ENCODE data around the gene ANKRD39.
A peak's percentile ranks its signal among the peaks of the same experiment; 100 is the strongest.

The ANKRD39 gene, protein sequence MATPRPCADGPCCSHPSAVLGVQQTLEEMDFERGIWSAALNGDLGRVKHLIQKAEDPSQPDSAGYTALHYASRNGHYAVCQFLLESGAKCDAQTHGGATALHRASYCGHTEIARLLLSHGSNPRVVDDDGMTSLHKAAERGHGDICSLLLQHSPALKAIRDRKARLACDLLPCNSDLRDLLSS

GRCh38 chr2:96857667-96858372 lies at the start of gene ANKRD39:
Gene ANKRD39, minus strand, starts transcription at chr2:96858016. Its CDS starts 29 bp downstream, at chr2:96857987.
- TF ChIP-seq CTCF (IDR thresholded peaks at IDR 0.05; ENCODE audit: borderline replicate concordance, control extremely low read depth, extremely low read depth, insufficient read depth, missing control alignments) = peak; percentile 97
- in situ Hi-C loops (cut with MboI; ENCODE audit: low sequenced_read_pairs, unreplicated experiment) = loop anchor here (5.0 kb wide), 1 partner anchor 94 kb away; no protein-coding TSS in a partner anchor
- peak; percentile 100 for DNase-seq (ENCODE audit: low spot score)

DNA sequence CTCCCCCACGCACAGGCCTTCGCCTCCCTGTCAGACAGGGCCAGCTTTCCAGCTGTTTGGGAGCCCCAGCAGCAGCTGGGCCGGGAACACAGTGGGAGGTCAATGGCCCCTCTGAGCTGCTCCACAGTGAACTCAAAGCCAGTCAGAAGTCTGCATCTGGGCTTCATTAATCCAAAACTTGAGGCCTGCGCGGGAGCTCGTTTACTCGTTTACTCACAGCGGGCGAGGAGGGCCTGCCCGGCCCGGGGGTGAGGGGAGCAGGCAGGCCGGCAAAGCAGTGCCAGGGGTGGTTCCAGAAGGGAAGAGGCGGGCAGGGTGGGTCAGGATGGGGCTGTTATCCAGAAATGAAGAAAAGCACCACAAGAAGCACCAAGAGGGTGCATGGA lies 48.9 kb upstream of the ANKRD39 start:
- DNase-seq (ENCODE audit: low spot score) = no peak
- TF ChIP-seq CTCF (IDR thresholded peaks at IDR 0.05; ENCODE audit: borderline replicate concordance, control extremely low read depth, extremely low read depth, insufficient read depth, missing control alignments) = no peak
- in situ Hi-C loops (cut with MboI; ENCODE audit: low sequenced_read_pairs, unreplicated experiment) = no loop called here

DNA sequence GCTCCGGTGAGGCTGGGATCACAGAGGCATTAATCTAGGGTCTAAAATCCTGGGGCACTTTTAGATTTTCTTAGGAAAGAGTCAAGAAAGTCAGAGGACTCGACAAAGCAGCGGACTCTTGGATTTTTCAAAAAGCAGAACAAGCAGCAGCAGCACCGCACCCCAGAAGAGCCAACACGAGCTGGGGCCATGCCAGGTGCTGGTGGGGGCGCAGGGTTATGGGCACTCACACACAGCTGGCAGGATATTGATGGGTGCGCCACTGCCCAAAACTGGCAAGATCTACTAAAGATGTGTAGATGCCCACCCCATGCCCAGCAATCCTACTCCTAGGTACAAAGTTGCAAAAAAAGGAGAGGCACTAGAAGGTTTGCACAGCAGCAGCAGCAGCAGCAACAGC lies 46.0 kb upstream of the ANKRD39 start:
- in situ Hi-C loops (cut with MboI; ENCODE audit: low sequenced_read_pairs, unreplicated experiment) = no loop called here
- no peak for DNase-seq (ENCODE audit: low spot score)
- no peak for TF ChIP-seq CTCF (IDR thresholded peaks at IDR 0.05; ENCODE audit: borderline replicate concordance, control extremely low read depth, extremely low read depth, insufficient read depth, missing control alignments)

DNA sequence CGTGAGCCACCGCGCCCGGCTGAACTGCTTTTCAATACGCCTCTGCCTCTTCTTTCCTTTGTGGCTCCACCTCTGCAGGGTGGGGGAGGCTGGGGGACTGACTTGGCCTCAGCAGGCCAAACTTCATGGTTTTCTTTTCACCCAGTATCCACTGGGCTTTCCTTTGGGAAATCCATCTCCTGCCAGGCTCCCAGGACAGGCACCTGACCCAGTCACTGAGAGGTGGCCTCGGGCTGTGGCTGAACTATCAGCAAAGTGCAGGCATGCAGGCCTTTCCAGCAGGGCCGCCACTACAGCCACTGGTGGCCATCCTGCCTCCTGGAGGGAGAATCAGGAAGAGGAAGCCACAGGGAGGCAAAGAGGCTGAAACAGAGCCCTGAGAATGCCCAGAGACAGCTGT lies 45.5 kb upstream of the ANKRD39 start:
- DNase-seq (ENCODE audit: low spot score) = no peak
- in situ Hi-C loops (cut with MboI; ENCODE audit: low sequenced_read_pairs, unreplicated experiment) = no loop called here

DNA sequence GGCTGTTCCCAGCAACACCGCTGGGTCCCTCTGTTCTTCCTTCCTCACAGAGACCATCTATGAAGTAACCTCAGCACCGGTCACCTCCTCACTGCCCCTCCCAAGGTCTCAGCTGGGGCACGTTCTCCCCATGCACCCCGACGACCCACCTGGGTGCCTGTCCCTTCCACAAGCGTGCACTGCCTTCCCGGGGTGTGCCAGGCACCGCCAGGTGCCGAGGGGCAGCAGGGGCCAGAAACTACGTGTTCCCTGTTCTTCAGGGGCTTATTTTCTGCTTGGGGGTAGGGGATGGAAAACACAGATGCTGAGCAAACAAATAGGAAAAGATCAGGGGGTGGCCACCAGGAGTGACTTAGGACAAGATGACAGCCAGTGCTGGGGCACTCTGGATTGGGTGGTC lies 42.4 kb upstream of the ANKRD39 start:
- no peak for DNase-seq (ENCODE audit: low spot score)
- TF ChIP-seq CTCF (IDR thresholded peaks at IDR 0.05; ENCODE audit: borderline replicate concordance, control extremely low read depth, extremely low read depth, insufficient read depth, missing control alignments) = no peak
- in situ Hi-C loops (cut with MboI; ENCODE audit: low sequenced_read_pairs, unreplicated experiment) = no loop called here

More for the DNA sequence above, 45.5 kb upstream of the ANKRD39 start:
- TF ChIP-seq CTCF (IDR thresholded peaks at IDR 0.05; ENCODE audit: borderline replicate concordance, control extremely low read depth, extremely low read depth, insufficient read depth, missing control alignments) = no peak

DNA sequence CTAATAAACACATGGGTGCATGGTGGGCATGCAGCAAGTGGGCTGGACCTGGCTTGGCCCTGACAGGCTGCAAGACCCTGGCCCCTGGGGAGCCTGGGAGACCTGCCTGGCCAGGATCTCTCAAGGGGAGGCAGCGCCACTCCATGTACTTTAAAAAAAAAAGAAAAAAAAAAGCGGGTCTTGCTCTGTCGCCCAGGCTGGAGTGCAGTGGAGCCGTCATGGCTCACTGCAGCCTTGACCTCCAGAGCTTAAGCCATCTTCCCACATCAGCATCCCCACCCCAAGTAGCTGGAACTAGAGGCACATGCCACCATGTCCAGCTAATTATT lies 41.6 kb upstream of the ANKRD39 start:
- DNase-seq (ENCODE audit: low spot score) = no peak
- no peak for TF ChIP-seq CTCF (IDR thresholded peaks at IDR 0.05; ENCODE audit: borderline replicate concordance, control extremely low read depth, extremely low read depth, insufficient read depth, missing control alignments)
- in situ Hi-C loops (cut with MboI; ENCODE audit: low sequenced_read_pairs, unreplicated experiment) = no loop called here

Data from GM13976 (cell line).